SK-N-SH treated with all-trans-retinoic acid at 6 μM for 48 hours (cell line): ENCODE measurements around the gene SDK1.

Experiments used
- ATAC-seq: fragments of 200-7000 bp; cut with Tn5 transposase; 3 replicates; pipeline ENCODE4 v1.9.1; 2020; ENCODE audit warnings: mild to moderate bottlenecking, moderate library complexity
- BACH2 ChIP-seq: fragments of 250-450 bp; sonication (Bioruptor Pico); IDR thresholded peaks from 2 replicates; pipeline ENCODE4 v1.9.0; 2021; ENCODE audit warnings: mild to moderate bottlenecking, borderline replicate concordance
- CSDC2 ChIP-seq: fragments of 250-450 bp; sonication (Bioruptor Pico); IDR thresholded peaks from 2 replicates; pipeline ENCODE4 v1.5.0; 2020; ENCODE audit warnings: mild to moderate bottlenecking, moderate library complexity
- ESRRG ChIP-seq: fragments of 250-450 bp; sonication (Bioruptor Pico); IDR thresholded peaks from 2 replicates; pipeline ENCODE4 v1.6.1; 2021; ENCODE audit warnings: mild to moderate bottlenecking
- GLIS3 ChIP-seq: fragments of 250-450 bp; sonication (Bioruptor Pico); IDR thresholded peaks from 2 replicates; pipeline ENCODE4 v1.5.0; 2020; ENCODE audit warnings: mild to moderate bottlenecking, moderate library complexity
- ISL1 ChIP-seq: fragments of 250-450 bp; sonication (Bioruptor Pico); IDR thresholded peaks from 2 replicates; pipeline ENCODE4 v2.1.2; 2022; ENCODE audit warnings: mild to moderate bottlenecking, moderate library complexity
- PPARA ChIP-seq: fragments of 250-450 bp; sonication (Bioruptor Pico); IDR thresholded peaks from 2 replicates; pipeline ENCODE4 v1.5.0; 2020; ENCODE audit warnings: mild to moderate bottlenecking, borderline replicate concordance
- RARB ChIP-seq: fragments of 250-450 bp; sonication (Bioruptor Pico); IDR thresholded peaks from 2 replicates; pipeline ENCODE4 v1.8.0; 2021; ENCODE audit warnings: mild to moderate bottlenecking, moderate library complexity
- TCF4 ChIP-seq: fragments of 250-450 bp; sonication (Bioruptor Pico); IDR thresholded peaks from 2 replicates; pipeline ENCODE4 v1.8.0; 2021; ENCODE audit warnings: mild to moderate bottlenecking, moderate library complexity, borderline replicate concordance
- TOX ChIP-seq: fragments of 250-450 bp; sonication (Bioruptor Pico); IDR thresholded peaks from 2 replicates; pipeline ENCODE4 v1.8.0; 2021; ENCODE audit warnings: mild to moderate bottlenecking, moderate library complexity, borderline replicate concordance
- ZC3H10 ChIP-seq: fragments of 250-450 bp; sonication (Bioruptor Pico); IDR thresholded peaks from 2 replicates; pipeline ENCODE4 v1.5.1; 2021; ENCODE audit warnings: mild to moderate bottlenecking, moderate library complexity
- ZFP30 ChIP-seq: fragments of 450-650 bp; formaldehyde crosslinking; IDR thresholded peaks from 2 replicates; pipeline ENCODE4 v1.5.0; 2022; ENCODE audit warnings: mild to moderate bottlenecking, moderate library complexity
- ZNF8 ChIP-seq: fragments of 450-650 bp; formaldehyde crosslinking; IDR thresholded peaks from 2 replicates; pipeline ENCODE4 v1.5.0; 2020; ENCODE audit warnings: mild to moderate bottlenecking, moderate library complexity
- TF ChIP-seq, protein P1 (sequence below): fragments of 250-450 bp; sonication (Bioruptor Pico); IDR thresholded peaks from 2 replicates; pipeline ENCODE4 v1.8.0; 2020; ENCODE audit warnings: mild to moderate bottlenecking, moderate library complexity, borderline replicate concordance
- TF ChIP-seq, protein P2 (sequence below): fragments of 250-450 bp; sonication (Bioruptor Pico); IDR thresholded peaks from 2 replicates; pipeline ENCODE4 v1.5.0; 2020; ENCODE audit warnings: mild to moderate bottlenecking, moderate library complexity
- TF ChIP-seq, protein P3 (sequence below): fragments of 250-450 bp; sonication (Bioruptor Pico); IDR thresholded peaks from 2 replicates; pipeline ENCODE4 v1.5.1; 2021; ENCODE audit warnings: mild to moderate bottlenecking, moderate library complexity
- TF ChIP-seq, protein P4 (sequence below): fragments of 250-450 bp; sonication (Bioruptor Pico); IDR thresholded peaks from 2 replicates; pipeline ENCODE4 v1.8.0; 2021; ENCODE audit warnings: low read depth, mild to moderate bottlenecking, moderate library complexity, borderline replicate concordance
- TF ChIP-seq, protein P5 (sequence below): fragments of 250-450 bp; sonication (Bioruptor Pico); IDR thresholded peaks from 2 replicates; pipeline ENCODE4 v1.5.1; 2020; ENCODE audit warnings: low read depth, mild to moderate bottlenecking, moderate library complexity

Gene SDK1

DNA sequence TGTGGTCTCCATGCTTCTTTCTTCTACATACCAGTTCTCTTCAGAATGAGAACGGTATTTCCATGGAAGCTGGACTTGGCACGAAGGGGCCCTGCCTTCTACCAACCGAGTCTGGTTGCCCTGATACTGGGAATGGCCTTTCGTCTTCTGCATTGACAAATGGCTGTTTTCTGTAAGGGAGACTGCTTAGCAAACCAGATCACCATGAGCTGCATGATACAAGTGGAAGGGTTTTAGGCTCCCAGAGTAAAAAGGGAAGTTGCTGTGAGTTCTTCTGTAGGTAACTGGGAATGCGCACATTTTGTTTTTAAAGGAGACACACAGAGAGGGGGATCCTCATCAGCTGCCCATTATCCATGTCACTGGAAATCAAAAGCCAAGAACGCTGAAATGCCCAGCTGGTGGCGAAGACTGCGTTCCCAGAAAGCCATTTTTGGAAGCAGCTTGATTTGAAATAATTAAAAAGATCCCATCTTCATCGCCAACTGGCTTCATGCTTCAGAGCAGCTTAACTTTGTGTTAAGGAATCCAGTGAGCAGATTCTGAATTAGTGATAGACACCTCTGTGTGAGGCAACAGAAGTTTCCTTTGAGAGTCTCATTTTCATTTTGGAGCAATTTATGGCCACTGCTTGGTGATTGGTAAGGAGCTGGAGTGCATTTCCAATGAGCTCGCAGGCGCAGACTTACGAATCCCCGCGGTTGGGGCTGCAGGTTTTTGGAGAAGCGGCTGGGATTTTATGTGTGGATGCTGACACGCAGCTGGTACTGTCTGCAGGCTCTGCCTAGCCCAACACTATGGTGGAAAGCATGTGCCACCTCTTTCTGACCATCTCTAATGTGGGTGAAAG lies 708.4 kb downstream of the SDK1 start (continued):
- TF ChIP-seq, protein P1, sequence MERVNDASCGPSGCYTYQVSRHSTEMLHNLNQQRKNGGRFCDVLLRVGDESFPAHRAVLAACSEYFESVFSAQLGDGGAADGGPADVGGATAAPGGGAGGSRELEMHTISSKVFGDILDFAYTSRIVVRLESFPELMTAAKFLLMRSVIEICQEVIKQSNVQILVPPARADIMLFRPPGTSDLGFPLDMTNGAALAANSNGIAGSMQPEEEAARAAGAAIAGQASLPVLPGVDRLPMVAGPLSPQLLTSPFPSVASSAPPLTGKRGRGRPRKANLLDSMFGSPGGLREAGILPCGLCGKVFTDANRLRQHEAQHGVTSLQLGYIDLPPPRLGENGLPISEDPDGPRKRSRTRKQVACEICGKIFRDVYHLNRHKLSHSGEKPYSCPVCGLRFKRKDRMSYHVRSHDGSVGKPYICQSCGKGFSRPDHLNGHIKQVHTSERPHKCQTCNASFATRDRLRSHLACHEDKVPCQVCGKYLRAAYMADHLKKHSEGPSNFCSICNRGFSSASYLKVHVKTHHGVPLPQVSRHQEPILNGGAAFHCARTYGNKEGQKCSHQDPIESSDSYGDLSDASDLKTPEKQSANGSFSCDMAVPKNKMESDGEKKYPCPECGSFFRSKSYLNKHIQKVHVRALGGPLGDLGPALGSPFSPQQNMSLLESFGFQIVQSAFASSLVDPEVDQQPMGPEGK (CRISPR knock-in tag) = no peak
- TF ChIP-seq RARB (CRISPR knock-in tag) = no peak
- no peak for TF ChIP-seq BACH2 (CRISPR knock-in tag)
- TF ChIP-seq, protein P2, sequence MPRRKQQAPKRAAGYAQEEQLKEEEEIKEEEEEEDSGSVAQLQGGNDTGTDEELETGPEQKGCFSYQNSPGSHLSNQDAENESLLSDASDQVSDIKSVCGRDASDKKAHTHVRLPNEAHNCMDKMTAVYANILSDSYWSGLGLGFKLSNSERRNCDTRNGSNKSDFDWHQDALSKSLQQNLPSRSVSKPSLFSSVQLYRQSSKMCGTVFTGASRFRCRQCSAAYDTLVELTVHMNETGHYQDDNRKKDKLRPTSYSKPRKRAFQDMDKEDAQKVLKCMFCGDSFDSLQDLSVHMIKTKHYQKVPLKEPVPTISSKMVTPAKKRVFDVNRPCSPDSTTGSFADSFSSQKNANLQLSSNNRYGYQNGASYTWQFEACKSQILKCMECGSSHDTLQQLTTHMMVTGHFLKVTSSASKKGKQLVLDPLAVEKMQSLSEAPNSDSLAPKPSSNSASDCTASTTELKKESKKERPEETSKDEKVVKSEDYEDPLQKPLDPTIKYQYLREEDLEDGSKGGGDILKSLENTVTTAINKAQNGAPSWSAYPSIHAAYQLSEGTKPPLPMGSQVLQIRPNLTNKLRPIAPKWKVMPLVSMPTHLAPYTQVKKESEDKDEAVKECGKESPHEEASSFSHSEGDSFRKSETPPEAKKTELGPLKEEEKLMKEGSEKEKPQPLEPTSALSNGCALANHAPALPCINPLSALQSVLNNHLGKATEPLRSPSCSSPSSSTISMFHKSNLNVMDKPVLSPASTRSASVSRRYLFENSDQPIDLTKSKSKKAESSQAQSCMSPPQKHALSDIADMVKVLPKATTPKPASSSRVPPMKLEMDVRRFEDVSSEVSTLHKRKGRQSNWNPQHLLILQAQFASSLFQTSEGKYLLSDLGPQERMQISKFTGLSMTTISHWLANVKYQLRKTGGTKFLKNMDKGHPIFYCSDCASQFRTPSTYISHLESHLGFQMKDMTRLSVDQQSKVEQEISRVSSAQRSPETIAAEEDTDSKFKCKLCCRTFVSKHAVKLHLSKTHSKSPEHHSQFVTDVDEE = no peak

DNA sequence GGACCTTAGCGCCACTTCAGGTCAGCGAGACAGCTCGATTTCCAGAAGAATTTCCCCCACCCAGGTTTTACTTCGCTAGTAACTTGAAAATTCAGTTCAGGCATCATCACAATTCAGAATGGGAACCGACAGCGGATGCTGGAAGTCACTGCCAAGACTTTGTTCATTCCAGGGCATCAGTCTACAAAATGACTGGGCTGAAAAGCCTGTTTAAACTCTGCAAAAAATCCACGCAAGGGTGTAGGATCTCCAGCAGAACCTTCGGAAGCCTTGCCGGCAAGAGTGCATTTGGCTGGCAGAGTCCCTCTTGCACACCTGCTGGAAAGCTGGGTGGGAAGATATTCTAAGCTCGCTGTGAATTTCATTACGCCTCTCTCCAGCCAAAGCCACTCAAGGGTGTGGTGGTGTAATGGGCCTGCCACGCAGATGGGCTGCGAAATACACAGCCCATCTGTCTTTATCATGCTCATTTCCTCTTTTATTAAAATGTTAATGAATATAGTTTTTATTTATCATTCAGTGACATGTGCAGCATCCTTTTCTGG lies 709.1 kb downstream of the SDK1 start:
- TF ChIP-seq TCF4 = no peak
- TF ChIP-seq RARB (CRISPR knock-in tag) = no peak
- TF ChIP-seq ESRRG (CRISPR knock-in tag) = no peak
- TF ChIP-seq, protein P3, sequence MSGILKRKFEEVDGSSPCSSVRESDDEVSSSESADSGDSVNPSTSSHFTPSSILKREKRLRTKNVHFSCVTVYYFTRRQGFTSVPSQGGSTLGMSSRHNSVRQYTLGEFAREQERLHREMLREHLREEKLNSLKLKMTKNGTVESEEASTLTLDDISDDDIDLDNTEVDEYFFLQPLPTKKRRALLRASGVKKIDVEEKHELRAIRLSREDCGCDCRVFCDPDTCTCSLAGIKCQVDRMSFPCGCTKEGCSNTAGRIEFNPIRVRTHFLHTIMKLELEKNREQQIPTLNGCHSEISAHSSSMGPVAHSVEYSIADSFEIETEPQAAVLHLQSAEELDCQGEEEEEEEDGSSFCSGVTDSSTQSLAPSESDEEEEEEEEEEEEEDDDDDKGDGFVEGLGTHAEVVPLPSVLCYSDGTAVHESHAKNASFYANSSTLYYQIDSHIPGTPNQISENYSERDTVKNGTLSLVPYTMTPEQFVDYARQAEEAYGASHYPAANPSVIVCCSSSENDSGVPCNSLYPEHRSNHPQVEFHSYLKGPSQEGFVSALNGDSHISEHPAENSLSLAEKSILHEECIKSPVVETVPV (CRISPR knock-in tag) = no peak
- TF ChIP-seq GLIS3 (CRISPR knock-in tag) = no peak
- no peak for TF ChIP-seq ZC3H10
- no peak for TF ChIP-seq BACH2 (CRISPR knock-in tag)
- no peak for TF ChIP-seq PPARA (CRISPR knock-in tag)
- TF ChIP-seq ZFP30 (CRISPR knock-in tag) = no peak
- no peak for ATAC-seq

DNA sequence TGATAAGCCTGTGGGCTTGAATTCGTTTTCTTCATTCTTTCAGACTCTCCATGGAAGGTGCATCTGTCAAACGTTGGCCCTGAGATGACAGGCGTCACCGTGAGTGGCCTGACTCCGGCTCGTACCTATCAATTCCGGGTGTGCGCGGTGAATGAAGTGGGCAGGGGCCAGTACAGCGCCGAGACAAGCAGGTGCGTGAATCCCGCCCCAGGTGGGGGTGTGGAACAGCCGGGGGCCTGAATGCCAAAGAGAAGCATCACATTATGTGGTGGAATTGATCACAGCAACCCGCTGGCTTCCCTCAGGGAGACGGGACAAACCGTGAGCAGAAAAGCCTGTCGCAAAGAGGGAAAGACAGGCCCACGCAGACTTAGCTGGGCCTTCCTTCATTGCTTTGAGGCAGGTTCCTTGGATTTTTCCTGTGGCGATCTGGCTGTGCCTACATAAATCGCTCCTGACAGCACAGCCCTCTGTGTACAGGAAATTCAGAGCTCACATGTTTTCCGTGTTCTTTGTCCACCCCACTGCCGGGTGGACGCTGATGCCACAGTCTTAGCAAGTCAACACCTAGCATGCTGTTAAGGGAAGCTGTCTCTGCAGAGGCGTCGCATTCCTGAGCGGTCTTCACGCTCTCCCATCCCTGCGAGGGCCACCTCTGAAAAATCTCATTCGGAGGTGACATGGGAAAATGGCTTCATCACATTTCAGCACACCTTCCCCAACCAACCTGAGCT lies 710.0 kb downstream of the SDK1 start:
- TF ChIP-seq TOX (CRISPR knock-in tag) (no peak), PPARA (CRISPR knock-in tag) (no peak), CSDC2 (CRISPR knock-in tag) (no peak), ZNF8 (CRISPR knock-in tag) (no peak), TCF4 (no peak), BACH2 (CRISPR knock-in tag) (no peak), ESRRG (CRISPR knock-in tag) (no peak), ZC3H10 (no peak), ISL1 (CRISPR knock-in tag) (no peak)
- TF ChIP-seq, protein P4, sequence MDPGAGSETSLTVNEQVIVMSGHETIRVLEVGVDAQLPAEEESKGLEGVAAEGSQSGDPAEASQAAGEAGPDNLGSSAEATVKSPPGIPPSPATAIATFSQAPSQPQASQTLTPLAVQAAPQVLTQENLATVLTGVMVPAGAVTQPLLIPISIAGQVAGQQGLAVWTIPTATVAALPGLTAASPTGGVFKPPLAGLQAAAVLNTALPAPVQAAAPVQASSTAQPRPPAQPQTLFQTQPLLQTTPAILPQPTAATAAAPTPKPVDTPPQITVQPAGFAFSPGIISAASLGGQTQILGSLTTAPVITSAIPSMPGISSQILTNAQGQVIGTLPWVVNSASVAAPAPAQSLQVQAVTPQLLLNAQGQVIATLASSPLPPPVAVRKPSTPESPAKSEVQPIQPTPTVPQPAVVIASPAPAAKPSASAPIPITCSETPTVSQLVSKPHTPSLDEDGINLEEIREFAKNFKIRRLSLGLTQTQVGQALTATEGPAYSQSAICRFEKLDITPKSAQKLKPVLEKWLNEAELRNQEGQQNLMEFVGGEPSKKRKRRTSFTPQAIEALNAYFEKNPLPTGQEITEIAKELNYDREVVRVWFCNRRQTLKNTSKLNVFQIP (CRISPR knock-in tag) = no peak
- TF ChIP-seq, protein P5, sequence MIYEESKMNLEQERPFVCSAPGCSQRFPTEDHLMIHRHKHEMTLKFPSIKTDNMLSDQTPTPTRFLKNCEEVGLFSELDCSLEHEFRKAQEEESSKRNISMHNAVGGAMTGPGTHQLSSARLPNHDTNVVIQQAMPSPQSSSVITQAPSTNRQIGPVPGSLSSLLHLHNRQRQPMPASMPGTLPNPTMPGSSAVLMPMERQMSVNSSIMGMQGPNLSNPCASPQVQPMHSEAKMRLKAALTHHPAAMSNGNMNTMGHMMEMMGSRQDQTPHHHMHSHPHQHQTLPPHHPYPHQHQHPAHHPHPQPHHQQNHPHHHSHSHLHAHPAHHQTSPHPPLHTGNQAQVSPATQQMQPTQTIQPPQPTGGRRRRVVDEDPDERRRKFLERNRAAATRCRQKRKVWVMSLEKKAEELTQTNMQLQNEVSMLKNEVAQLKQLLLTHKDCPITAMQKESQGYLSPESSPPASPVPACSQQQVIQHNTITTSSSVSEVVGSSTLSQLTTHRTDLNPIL (CRISPR knock-in tag) = no peak
- TF ChIP-seq, protein P3 (CRISPR knock-in tag) = no peak
- no peak for ATAC-seq
